OCI-M1 (cell line): ENCODE results near the gene POLDIP3.
A peak's percentile ranks its signal among the peaks of the same experiment; 100 is the strongest.

ENCODE experiments used
- DNase-seq: peaks from one replicate; lab custom pipeline; 2025; lab: John Stamatoyannopoulos, UW

POLDIP3 gene

DNA sequence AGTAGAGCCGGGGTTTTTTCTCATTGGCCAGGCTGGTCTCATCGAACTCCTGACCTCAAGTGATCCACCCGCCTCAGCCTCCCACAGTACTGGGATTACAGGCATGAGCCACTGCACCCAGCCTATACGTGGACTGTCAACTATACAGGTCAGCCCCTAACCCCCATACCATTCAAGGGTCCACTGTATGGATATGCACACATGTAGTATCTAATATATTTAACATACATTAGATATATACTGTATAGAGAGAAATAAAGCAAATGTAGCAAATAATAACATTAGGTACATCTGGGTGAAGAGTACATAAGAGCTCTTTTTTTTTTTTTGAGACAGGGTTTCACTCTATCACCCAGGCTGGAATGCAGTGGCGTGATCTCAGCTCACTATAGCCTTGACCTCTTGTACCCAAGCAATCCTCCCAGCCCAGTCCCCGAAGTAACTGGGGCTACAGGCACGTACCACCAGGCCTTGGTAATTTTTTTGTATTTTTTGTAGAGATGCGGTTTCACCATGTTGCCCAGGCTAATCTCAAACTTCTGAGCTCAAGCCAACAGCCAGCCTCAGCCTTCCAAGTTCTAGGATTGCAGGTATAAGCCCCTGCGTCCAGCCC is 27.2 kb upstream of the POLDIP3 start:
- DNase-seq = no peak

DNA sequence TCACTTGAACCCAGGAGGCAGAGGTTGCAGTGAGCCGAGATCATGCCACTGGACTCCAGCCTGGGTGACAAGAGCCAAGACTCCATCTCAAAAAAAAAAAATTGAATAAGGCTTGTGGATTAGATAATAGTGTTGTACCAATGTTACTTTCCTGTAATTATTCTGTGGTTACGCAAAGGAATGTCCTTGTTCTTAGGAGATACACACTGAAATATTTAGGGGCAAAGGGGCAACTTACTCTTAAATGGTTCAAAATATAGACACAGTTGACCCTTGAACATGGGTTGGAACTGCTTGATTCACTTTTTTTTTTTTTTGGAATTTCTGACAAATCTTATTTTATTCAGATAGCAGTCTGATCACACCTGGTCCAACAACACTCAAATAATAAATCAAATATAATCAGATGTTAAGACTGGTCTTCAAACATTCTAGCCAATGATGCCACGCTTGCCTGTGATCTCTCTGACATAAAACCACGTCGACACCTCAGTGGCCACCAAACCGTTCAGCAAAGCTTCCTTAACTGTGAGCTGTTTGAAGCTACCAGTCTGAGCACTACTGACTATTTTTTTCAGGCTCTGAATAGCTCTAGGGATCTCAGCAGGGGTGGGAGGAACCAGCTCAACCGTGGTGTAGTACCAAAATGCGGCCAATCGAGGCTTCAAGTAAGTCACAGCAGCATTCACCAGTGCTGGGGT is 25.0 kb upstream of the POLDIP3 start:
- DNase-seq = no peak

DNA sequence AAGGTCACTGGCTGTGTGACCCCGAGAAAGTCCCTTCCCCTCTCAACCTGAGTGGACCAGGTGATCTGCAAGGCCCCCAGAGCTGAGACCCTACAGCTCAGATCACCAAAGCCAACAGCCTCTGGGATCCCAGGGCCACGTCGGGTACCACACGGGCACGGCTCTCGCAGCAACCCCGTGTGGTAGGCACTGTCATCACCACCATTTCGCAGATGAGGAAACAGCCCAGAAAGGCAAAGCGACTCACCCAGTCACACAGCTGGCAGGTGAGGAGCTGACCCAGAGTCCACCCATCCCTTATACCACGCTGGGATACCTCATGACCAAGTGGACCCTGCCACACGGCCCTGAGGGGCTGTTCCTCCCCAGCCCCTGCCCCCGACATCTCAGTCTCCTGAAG is 22.9 kb upstream of the POLDIP3 start:
- no peak for DNase-seq

DNA sequence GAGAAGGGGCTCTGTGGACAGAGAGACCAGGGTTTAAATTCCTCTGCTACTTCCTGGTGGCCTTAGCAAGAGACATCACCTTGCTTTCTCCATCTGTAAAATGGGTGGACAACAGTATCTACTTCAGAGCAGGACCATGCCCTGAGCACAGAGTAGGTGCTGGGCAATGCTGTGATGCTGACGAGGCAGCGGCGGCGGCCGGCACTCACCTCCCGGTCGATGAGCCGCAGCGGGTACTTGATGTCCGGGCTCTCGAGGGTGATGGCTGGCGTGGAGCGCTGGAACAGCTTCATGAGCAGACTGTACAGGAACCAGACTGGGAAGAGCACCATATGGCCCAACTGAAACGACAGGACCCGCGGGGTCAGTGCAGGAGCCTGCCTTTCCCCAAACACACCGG is 21.8 kb upstream of the POLDIP3 start:
- DNase-seq = no peak

DNA sequence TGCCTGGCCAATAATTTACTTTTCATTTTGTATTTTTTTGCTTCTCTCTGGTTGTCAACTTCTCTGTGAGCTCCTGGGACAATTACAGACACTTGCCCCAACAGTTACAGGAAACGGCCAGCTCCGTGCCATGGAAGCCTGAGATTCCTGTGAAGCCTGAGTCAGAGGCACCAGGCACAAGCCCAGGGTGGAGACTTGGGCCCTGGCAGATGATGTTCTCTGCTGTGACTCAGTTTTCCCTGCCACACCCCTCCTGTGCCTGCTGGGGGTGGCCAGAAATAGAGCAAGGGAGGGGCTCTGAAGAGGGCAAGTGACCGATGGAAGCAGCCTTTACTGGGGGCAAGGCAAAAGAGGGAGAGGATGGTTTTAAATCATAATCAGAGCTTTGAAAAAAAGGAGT is 20.8 kb upstream of the POLDIP3 start:
- DNase-seq = no peak

DNA sequence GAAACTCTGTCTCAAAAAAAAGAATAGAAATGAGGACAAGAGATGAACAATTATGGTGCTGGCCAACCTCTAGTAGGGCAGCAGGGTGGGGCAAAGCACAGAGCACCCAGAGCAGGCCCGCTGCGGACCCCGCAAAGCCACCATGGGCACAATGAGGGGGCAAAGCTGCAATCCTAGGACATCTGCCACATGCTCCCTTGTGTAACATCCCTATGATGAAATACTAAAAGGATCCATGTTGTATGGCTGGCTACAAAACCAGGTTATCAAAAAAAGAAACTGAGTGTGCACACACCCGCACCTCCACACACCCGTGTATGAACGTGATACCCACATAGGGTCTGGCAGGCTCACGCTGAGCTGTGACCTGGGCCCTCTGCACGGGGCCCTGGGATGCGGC is 18.3 kb upstream of the POLDIP3 start:
- DNase-seq = no peak

DNA sequence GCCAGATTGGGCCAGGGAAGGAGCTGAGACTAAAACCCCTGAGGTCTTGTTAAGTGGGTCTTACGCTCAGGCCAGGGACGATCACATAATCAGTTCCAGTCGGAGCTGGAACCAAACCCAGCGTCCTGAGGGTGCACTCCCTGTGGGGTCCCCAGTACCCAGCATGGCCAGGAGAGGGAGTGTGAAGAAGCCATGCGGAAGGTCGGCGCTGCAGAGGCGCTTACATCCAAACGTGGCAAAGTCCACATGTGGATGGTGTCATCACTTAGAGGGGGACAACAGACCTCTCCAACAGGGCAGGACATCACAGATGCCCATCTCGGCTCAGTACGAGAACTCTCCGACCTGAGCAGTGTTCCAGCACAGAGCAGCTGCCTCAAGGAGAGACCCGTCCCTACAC is 17.4 kb upstream of the POLDIP3 start:
- no peak for DNase-seq

DNA sequence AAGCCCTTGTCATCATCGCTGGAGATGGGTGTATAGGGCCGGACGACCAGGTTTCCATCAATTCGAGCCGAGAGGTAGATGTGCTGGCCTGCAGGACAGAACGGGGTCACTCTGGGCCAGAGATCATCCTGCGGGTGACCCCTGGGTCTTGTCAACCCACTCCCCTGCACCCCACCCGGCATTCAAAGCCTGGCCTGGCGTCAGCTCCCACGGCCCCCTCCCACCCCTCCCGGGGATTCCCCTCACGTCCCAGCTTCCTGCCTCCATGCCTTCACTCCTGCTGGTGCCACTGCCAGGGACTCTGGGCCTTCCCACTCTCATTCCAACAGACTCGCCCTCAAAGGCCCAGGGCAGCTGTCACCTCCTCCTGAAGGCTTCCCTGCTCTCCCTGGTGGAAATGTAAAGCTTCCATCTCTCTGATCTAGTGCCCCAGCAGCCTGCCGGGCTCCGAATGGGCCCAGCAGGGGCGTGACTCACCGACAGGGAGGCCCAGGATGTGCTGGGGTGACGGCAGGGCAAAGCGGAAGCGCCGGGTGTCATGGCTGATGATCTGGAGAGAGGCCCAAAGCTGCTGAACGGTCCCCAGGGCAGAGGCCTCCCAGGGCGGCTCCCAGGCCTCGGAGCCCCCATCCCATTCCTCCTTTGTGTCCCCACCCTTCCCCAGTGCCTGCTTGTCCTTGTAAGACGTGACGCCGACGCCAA is 16.4 kb upstream of the POLDIP3 start:
- DNase-seq = no peak

DNA sequence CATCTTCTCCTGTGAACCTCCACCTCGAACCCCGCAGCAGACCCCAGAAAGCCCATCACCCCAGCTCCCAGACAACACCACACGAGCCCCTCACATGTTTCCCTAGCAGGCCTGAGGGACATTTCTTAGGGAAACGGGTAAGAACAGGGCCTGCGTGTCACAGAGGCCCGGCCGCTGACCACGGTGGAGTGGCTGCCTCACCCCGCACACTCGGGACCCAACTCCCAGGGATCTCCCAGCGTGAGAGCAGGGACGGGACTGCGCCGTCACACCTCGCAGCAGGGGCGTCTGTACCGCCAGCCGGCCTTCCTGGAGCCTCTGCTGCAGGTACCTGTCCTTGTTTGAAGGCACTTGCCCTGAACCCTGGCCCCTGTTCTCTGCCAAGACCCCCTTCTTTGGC is 15.5 kb upstream of the POLDIP3 start:
- no peak for DNase-seq

DNA sequence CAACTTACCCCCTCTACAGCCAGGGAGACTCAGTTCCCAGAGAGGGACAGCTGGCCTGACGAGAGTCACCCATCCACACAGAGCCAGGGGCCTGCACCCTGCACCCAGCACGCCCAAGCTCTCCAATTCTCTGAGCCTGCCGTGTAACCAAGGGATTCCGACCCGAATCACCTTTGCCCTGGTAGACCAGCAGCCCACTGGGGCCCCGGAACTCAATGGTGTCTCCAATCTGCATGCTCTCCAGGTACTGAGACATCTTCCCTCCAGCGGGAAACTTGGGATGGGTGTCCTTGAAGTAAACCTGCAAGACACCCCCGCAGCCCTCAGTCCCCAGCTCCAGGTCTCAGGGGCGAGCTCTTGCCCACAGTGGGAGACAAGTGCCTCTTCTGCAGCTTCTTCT is 13.3 kb upstream of the POLDIP3 start:
- no peak for DNase-seq

DNA sequence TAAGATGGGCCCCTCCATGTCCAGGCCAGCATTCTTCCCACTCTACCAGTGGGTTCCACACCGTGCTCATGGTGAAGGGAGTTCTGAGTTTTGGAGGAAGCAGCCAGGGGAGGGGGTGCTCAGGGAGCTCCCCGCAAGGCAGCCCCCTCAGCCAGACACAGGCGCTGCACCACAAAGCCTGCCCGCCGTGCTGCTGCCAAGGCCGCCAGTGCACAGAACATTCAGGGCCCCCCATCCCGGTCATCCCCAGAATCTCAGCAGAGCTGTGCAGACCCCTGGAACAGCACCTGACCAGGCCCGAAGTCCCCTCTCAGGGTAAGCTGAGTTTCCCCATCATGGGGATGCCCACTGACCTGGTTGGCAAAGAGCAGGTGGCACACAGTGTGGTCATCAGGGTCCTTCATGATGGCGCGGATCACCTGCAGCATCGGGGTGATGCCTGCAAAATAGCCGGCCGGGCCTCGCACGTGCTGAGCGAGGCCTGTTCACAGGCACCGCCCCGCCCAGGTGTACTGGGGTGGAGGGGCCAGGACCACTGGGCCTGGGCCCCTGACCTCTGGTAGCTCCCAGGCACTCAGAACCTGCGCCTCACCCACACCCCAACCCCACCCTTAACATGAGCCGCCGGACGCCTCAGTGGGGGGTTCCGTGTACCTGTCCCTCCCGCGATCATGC is 12.4 kb upstream of the POLDIP3 start:
- DNase-seq = no peak

DNA sequence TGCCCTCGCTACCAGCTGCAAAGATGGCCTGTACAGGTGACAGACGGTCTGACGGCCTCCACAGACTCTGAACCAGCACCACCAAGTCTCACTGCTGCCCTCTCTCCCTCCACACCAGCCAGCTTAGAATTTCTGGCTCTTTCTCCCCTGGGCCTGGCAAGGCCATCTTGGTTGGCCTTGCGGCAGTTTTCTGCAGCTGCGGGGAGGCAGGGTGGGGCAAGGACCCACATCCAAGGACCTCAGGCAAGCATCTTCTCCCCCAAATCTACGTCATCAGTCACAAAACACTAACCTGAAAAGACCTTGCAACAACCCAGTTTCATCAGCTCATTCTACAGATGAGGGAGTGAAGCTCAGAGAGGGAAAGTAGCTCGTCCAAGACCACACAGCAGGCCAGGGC is 11.7 kb upstream of the POLDIP3 start:
- no peak for DNase-seq

DNA sequence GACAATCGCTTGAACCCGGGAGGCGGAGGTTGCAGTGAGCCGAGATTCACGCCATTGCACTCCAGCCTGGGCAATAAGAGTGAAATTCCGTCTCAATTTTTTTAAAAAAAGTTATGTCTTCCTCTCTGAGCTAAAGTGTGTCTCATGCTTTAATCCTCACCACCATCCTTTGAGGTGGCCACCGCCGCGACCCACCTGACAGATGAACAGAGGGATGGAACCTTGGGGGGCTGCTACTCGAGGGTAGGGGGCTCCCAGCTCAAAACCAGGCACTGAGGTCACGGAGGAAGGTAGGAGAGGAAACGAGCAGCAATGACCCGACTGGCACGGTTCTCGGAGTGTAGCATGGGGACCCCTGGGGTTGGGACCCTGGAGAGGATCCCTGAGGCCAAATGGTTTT is 10.7 kb upstream of the POLDIP3 start:
- DNase-seq = no peak

DNA sequence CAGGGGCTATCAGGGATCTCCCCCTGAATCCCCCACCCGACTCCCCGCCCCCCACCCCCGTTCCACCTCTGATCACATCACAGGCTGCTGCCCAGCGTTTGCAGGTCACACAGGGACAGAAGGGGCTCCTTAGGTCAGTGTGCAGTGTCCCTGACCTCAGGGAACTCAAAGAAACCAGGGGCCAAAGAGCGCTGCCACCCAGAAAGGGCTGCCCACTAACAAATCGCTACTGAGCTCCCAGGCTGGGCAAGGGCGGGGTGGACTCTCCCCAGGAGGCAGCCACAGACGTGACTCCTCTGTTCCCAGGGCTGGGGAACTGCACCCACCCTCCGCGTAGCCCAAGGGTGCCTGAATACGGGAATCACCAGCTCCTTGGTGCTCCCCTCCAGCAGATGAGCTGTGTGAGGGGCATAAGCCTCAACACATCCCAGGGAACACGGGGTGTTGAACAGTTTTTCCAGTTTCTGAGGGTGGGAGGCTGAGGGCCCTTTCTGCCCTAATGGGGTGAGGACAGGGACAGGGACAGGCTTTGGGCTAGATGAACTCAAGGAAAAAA is 9.9 kb upstream of the POLDIP3 start:
- no peak for DNase-seq

DNA sequence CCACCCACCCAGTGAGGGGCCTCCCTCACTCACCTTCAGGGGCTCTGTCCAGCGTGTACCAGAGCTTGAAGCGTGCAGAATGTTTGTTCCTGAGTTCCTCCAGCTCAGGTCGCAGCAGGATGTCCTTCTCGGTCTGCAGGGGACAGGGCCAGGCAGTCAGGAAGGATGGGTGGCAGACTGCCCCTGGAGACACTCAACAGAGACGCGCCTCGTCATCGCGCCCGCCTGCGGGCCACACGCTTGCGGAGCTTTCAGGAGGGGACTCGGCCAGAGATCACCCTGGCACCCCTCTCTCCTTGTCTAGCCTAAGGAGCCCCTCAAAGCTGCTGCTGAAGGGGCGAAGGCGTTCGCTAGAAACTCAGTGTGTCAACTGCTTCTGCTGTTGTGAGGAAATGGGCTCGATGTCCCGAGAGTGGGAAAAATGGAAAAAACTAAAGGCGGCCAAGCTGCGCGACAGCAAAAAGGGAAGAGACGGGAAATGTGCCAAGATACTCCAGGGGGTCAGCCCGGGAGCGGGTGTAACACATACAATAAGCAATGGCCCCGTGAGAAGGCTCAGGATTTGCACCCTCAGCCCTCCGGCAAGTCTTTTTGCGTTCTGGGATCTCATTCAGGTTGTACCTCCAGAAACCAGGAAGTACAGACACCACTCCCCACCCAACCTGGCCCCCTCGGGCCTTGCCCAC is 9.2 kb upstream of the POLDIP3 start:
- DNase-seq = no peak

DNA sequence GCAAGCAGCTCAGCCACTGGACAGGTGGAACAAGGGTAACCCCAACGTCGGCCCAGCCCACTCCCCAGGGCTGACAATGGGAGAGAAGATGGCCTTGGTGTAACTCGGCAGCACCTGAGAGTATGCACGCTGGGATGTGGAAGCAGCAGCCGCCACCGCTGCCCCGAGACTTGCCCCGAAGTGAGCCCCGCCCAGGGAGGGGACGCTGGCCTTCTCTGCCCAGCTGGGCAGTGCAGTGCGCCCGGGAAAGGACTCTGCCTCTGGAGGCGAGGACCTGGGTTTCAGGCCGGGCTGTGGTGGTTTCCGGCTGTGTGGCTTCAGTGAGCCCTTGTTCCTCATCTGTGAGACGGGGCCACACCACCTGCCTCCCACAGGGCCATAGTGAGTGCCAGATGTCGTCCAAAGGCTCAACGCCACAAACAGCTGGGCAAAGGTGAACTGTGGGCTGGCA is 8.6 kb upstream of the POLDIP3 start:
- no peak for DNase-seq

DNA sequence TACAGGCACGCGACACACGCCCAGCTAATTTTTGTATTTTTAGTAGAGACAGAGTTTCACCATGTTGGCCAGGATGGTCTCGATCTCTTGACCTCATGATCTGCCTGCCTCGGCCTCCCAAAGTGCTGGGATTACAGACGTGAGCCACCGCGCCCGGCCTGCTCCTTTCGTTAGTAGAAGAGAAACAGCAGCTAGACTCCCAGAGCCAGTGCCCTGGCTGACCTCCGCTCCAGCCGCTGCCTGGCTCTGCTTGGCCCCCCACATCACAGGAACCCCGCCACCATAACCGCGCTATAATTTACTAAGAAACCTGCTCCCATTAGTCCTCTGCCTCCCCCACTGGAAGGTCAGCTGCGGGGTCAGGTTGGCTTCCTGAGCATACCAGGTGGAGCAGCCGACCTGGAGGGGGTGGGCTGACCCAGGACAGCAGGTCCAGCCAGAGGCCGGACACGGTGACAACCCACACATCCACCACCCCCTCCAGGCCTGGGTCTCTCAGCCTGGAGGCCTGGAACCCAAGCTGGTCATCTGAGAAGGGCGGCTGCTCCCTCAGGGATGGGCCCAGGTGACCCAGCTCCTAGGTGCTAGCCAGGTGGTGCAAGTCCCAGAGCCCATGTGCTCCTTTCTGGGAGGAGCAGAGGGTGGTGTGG is 7.5 kb upstream of the POLDIP3 start:
- no peak for DNase-seq

DNA sequence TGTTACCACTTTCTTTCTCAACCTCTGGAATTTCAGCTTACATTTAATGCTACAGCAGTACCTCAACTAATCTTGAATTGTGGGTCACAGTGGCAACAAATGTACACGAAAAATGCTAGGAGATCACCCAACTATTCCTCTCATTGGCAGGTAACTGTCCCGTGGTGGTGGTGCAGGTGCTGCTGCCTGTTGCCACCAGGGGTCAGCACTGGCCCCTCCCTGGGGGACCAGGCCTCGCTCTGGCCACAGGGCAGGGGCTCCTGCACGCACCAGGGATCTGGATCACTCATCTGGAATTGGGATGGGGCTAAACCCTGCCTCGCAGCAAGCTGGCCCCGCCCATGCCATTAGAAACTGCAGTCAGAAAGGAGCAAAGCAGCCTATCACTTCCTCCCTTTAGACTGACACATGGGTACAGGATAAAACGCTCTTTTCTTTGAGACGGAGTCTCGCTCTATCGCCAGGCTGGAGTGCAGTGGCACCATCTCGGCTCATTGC is 6.9 kb upstream of the POLDIP3 start:
- peak; percentile 69 for DNase-seq

DNA sequence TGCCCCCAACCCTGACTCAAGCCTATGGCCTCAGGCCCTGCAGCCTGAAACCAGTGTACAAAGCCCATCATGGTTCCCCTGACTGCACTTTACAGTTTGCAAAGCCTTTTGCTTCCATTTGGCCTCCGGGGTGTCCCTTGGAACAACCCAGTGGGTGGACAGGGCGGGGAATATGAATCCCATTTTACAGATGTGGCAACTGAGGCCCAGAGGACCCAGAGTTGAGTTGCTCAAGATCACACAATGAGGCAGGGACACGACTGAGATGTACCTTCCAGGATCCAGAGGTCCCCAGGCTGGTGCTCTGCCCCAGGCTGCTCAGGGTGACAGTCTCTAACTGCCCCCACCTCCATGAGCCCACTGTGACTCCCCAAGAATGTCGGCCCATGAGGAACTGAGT is 5.4 kb upstream of the POLDIP3 start:
- no peak for DNase-seq

DNA sequence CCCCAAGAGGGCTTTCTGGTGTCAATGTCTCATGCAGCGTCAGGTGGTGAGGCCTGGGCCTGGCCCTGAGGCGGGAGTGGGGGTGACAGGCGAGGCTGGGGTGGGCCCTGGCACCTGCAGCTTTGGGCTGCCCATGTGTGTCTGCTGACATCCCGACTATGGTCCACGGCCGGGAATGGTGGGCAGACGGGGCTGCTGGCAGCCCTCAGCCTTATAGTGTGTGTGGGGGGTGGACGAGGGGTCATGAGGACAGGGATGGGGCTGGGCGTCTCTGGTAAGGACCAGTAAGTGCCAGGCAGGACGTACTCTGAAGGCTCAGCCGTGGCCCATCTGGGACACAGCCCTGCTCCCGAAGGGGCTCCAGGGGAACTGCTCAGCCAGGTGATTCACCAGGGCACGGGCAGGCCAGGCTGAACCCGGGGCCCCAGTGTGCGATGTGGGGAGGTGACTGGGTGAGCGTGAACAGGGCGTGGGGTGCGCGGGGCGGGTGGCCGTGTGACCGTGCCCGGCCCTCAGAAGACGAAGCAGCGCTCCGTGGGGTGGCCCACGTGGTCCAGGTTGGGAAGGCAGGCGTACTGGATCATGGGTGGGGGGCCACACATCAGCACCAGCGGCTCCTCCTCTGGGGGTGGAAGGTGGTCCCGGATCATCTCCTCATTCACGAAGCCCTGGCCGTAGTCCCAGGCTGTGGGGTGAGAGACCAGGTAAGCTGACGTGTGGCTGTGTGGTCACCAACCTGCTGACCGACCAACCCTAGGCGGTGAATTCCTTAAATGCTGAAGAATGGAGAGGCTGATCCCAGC is 4.8 kb upstream of the POLDIP3 start:
- no peak for DNase-seq
